Erythroblast (primary cell): ENCODE results near the gene ARID4B.

Experiments
- GATA1 ChIP-seq: IDR thresholded peaks from 2 replicates; pipeline ENCODE4 v1.6.1; 2011; ENCODE audit warnings: low read depth, mild to moderate bottlenecking, control low read depth, low read length, moderate library complexity
- POLR2A ChIP-seq: IDR thresholded peaks from 2 replicates; pipeline ENCODE4 v1.6.1; 2011; ENCODE audit warnings: mild to moderate bottlenecking, low read length

GRCh38 chr1:235357485-235358373 is 29.8 kb upstream of the ARID4B start:
- TF ChIP-seq POLR2A: no peak
- TF ChIP-seq GATA1: no peak
